ENCODE data around the gene SLC1A4. TPM values are rescaled to one million over a fixed set of nuclear protein-coding genes. Genes with fewer than 3 reads are reported as not detected.

Gene SLC1A4
- polyA plus RNA-seq, 1 donor from 2014 or later: 33.8 TPM

DNA sequence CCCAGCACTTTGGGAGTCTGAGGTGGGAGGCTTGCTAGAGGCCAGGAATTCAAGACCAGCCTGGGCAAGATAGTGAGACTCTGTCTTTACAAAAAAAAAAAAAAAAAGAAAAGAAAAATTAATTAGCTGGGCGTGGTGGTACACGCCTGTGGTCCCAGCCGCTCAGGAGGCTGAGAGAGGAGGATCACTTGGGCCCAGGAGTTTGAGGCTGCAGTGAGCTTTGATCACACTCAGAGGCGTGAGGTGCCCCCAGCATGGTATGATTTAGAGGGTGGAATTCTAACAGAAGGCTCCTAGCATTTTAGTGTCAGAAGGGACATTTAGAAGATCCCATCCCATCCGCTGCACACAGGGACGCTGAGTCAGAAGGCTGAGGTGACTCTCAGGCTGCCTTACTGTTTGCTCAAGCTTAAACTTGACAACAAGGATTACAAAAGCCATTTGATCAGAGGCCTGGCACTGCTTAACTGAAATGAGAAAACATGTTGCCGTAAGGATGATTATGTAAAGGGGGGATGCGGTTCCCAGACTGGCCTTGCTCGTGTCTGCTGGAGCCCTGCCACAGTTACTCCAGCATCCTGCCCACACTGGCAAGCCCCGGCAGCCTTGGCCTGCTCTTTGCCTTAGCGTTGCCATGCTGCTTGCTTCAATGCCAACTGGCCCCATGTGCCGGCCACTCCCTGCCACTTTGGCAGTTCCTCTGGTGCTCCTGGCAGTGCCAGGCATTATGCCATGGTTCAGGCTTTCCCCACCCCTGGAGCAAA is 45.6 kb upstream of the SLC1A4 start:
- Histone ChIP-seq H3K9ac (ENCODE audit: low read length) (no peak overlapping the region), H3K27me3 (ENCODE audit: insufficient read depth, low read depth, low read length) (no peaks in the 10 kb centered on the region), H4K20me1 (ENCODE audit: insufficient read depth) (no peaks in the 10 kb centered on the region), H3K4me2 (ENCODE audit: low read length) (no peak overlapping the region), H3K79me2 (replicated peaks; ENCODE audit: insufficient read depth, low read length) (no peaks in the 10 kb centered on the region), H3K27ac (ENCODE audit: low read length) (no peak overlapping the region), H3F3A (ENCODE audit: insufficient read depth, low read length, poor library complexity, severe bottlenecking) (no peaks in the 10 kb centered on the region), H3K9me3 (ENCODE audit: low read length) (no peaks in the 10 kb centered on the region), H3K4me3 (ENCODE audit: low read length) (no peak overlapping the region), H3K9me2 (ENCODE audit: insufficient read depth, low read length) (no peaks in the 10 kb centered on the region), H2AFZ (ENCODE audit: low read depth, low read length) (no peak overlapping the region), H3K36me3 (ENCODE audit: insufficient read depth, low read length) (no peaks in the 10 kb centered on the region)
- no peak for TF ChIP-seq TAF1 (IDR thresholded peaks at IDR 0.05; ENCODE audit: low read depth)
- TF ChIP-seq EZH2 (IDR thresholded peaks at IDR 0.05; ENCODE audit: borderline replicate concordance, insufficient read depth, low read length, poor library complexity, severe bottlenecking): no peak
- TF ChIP-seq SMC3 (conservative IDR thresholded peaks at IDR 0.05; ENCODE audit: poor library complexity): no peak
- TF ChIP-seq POLR2AphosphoS5 (IDR thresholded peaks at IDR 0.05): no peak
- TF ChIP-seq, protein P1, sequence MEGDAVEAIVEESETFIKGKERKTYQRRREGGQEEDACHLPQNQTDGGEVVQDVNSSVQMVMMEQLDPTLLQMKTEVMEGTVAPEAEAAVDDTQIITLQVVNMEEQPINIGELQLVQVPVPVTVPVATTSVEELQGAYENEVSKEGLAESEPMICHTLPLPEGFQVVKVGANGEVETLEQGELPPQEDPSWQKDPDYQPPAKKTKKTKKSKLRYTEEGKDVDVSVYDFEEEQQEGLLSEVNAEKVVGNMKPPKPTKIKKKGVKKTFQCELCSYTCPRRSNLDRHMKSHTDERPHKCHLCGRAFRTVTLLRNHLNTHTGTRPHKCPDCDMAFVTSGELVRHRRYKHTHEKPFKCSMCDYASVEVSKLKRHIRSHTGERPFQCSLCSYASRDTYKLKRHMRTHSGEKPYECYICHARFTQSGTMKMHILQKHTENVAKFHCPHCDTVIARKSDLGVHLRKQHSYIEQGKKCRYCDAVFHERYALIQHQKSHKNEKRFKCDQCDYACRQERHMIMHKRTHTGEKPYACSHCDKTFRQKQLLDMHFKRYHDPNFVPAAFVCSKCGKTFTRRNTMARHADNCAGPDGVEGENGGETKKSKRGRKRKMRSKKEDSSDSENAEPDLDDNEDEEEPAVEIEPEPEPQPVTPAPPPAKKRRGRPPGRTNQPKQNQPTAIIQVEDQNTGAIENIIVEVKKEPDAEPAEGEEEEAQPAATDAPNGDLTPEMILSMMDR (IDR thresholded peaks at IDR 0.05; ENCODE audit: poor library complexity, severe bottlenecking): no peak
- TF ChIP-seq MXI1 (conservative IDR thresholded peaks at IDR 0.05; ENCODE audit: poor library complexity, severe bottlenecking): no peak
- TF ChIP-seq, protein P2, sequence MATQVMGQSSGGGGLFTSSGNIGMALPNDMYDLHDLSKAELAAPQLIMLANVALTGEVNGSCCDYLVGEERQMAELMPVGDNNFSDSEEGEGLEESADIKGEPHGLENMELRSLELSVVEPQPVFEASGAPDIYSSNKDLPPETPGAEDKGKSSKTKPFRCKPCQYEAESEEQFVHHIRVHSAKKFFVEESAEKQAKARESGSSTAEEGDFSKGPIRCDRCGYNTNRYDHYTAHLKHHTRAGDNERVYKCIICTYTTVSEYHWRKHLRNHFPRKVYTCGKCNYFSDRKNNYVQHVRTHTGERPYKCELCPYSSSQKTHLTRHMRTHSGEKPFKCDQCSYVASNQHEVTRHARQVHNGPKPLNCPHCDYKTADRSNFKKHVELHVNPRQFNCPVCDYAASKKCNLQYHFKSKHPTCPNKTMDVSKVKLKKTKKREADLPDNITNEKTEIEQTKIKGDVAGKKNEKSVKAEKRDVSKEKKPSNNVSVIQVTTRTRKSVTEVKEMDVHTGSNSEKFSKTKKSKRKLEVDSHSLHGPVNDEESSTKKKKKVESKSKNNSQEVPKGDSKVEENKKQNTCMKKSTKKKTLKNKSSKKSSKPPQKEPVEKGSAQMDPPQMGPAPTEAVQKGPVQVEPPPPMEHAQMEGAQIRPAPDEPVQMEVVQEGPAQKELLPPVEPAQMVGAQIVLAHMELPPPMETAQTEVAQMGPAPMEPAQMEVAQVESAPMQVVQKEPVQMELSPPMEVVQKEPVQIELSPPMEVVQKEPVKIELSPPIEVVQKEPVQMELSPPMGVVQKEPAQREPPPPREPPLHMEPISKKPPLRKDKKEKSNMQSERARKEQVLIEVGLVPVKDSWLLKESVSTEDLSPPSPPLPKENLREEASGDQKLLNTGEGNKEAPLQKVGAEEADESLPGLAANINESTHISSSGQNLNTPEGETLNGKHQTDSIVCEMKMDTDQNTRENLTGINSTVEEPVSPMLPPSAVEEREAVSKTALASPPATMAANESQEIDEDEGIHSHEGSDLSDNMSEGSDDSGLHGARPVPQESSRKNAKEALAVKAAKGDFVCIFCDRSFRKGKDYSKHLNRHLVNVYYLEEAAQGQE (IDR thresholded peaks at IDR 0.05; ENCODE audit: borderline replicate concordance): no peak
- no peak for TF ChIP-seq RAD21 (conservative IDR thresholded peaks at IDR 0.05)
- no peak for TF ChIP-seq EP300 (conservative IDR thresholded peaks at IDR 0.05; ENCODE audit: poor library complexity, severe bottlenecking)

DNA sequence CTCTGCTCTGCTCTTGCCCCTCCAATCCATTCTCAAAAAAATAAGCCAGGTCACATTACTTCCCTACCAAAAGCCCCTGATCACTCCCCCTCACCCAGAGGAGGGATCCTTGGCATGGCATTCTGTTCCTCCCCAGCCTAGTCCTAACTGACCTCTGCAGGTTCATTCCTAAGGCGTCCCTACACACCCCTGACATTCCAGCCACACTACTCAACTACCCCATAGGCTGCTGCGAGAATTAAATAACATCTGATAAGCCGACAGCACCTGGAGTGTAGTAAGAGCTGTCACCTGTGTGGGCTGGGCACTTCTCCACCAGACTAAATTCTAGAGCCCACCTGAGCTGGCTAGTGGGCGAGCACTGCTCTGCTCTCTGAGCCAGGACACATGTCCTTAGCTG is 44.7 kb upstream of the SLC1A4 start:
- Histone ChIP-seq H3K9me3 (ENCODE audit: low read length) (no peaks in the 10 kb centered on the region), H3K27me3 (ENCODE audit: insufficient read depth, low read depth, low read length) (no peaks in the 10 kb centered on the region), H3K27ac (ENCODE audit: low read length) (no peak overlapping the region), H3K36me3 (ENCODE audit: insufficient read depth, low read length) (no peaks in the 10 kb centered on the region), H3K4me2 (ENCODE audit: low read length) (no peak overlapping the region), H4K20me1 (ENCODE audit: insufficient read depth) (no peaks in the 10 kb centered on the region), H3K9me2 (ENCODE audit: insufficient read depth, low read length) (no peaks in the 10 kb centered on the region), H2AFZ (ENCODE audit: low read depth, low read length) (no peak overlapping the region), H3K79me2 (replicated peaks; ENCODE audit: insufficient read depth, low read length) (no peaks in the 10 kb centered on the region), H3F3A (ENCODE audit: insufficient read depth, low read length, poor library complexity, severe bottlenecking) (no peaks in the 10 kb centered on the region), H3K9ac (ENCODE audit: low read length) (no peak overlapping the region), H3K4me3 (ENCODE audit: low read length) (no peak overlapping the region)
- TF ChIP-seq, protein P2 (IDR thresholded peaks at IDR 0.05; ENCODE audit: borderline replicate concordance): no peak
- TF ChIP-seq, protein P1 (IDR thresholded peaks at IDR 0.05; ENCODE audit: poor library complexity, severe bottlenecking): no peak
- no peak for TF ChIP-seq RAD21 (conservative IDR thresholded peaks at IDR 0.05)
- TF ChIP-seq TAF1 (IDR thresholded peaks at IDR 0.05; ENCODE audit: low read depth): no peak
- no peak for TF ChIP-seq POLR2AphosphoS5 (IDR thresholded peaks at IDR 0.05)
- TF ChIP-seq EP300 (conservative IDR thresholded peaks at IDR 0.05; ENCODE audit: poor library complexity, severe bottlenecking): no peak
- no peak for TF ChIP-seq EZH2 (IDR thresholded peaks at IDR 0.05; ENCODE audit: borderline replicate concordance, insufficient read depth, low read length, poor library complexity, severe bottlenecking)
- no peak for TF ChIP-seq MXI1 (conservative IDR thresholded peaks at IDR 0.05; ENCODE audit: poor library complexity, severe bottlenecking)
- no peak for TF ChIP-seq SMC3 (conservative IDR thresholded peaks at IDR 0.05; ENCODE audit: poor library complexity)

All from neural cell (in vitro differentiated cells).